ENCODE measurements around the gene TMEM60. TPM values are rescaled to one million over a fixed set of nuclear protein-coding genes. Genes with fewer than 3 reads are reported as not detected.

TMEM60 gene
- total RNA-seq, 4 donors from 2014 or later, result 8.9 to 11.3 (median 11.1) TPM; not detected in 1

DNA sequence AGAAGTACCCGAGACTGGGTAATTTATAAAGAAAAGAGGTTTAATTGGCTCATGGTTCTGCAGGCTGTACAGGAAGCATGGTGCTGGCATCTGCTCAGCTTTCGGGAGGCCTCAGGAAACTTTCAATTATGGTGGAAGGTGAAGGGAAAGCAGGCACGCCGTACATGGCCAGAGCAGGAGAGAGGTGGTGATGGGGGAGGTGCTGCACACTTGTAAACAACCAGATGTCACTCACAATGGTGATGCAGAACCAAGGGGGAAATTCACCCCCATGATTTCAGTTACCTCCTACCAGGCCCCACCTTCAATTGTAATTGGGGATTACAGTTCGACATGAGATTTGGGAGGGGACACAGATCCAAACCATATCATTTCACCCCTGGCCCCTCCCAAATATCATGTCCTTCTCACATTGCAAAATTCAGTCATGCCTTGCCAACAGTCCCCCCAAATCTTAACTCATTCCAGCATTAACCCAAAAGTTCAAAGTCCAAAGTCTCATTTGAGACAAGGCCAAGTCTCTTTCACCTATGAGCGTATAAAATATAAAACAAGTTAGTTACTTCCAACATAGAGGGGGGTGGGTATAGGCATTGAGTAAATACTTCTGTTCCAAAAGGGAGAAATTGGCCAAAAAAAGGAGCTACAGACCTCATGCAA is 51.9 kb downstream of the TMEM60 start:
- Histone ChIP-seq H3K4me3 (no peak overlapping the region), H3K36me3 (peaks cover 0 to 6% (median 0%) of the 10 kb centered on the region in 3 donors), H3K27me3 (no peaks in the 10 kb centered on the region), H3K4me1 (peaks cover 0 to 6% (median 0%) of the 10 kb centered on the region in 4 donors), H3K9me3 (no peaks in the 10 kb centered on the region), H3K27ac (no peak overlapping the region)
- TF ChIP-seq CTCF (IDR thresholded peaks at IDR 0.05) (no peak), POLR2A (IDR thresholded peaks at IDR 0.05) (no peak)
- DNase-seq, result no peak

DNA sequence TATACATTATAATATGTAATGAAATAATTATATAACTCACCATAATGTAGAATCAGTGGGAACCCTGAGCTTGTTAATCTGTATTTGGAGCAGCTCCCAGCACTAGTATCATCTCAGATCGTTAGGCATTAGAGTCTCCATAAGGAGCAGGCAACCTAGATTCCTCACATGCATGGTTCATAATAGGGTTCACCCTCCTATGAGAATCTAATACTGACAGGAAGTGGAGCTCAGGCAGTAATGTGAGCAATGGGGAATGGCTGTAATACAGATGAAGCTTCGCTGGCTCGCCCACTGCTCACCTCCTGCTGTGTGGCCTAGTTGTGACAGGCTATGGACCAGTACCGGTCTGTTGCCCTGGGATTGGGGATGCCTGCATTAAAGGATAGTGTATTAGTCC is 52.5 kb downstream of the TMEM60 start:
- Histone ChIP-seq H3K36me3 (peaks cover 0 to 6% (median 0%) of the 10 kb centered on the region in 3 donors), H3K9me3 (no peaks in the 10 kb centered on the region), H3K27me3 (no peaks in the 10 kb centered on the region), H3K27ac (no peak overlapping the region), H3K4me3 (no peak overlapping the region), H3K4me1 (peaks cover 0 to 6% (median 0%) of the 10 kb centered on the region in 4 donors)
- TF ChIP-seq CTCF (IDR thresholded peaks at IDR 0.05) (no peak), POLR2A (IDR thresholded peaks at IDR 0.05) (no peak)
- DNase-seq, result no peak

Other genes with a start within 250 kb of the TMEM60 start
- gene RSBN1L, start 102.0 kb downstream of the TMEM60 start, total RNA-seq, result 10 to 100 TPM; 18.9 to 57.8 (median 23.6) TPM
- gene PHTF2, start 339 bp upstream of the TMEM60 start, total RNA-seq, result 10 to 100 TPM in 3 of 4 donors, 1 to 10 TPM in 1; 8.6 to 54.5 (median 14.5) TPM